ENCODE measurements around the gene LRRFIP2.

GRCh38 chr3:37181756-37182155, 7.4 kb upstream of the LRRFIP2 start:
- TF ChIP-seq CTCF (IDR thresholded peaks at IDR 0.05), result no peak
- no peak for TF ChIP-seq POLR2AphosphoS5 (IDR thresholded peaks at IDR 0.05)
- TF ChIP-seq POLR2A (IDR thresholded peaks at IDR 0.05), result no peak

Measured in upper lobe of left lung (tissue), 4 donors.